HG03378 (cell line): ENCODE data around the gene TMEM106C.

Source experiments
- ATAC-seq: cut with Tn5 transposase; IDR thresholded peaks from one replicate; pipeline ENCODE4 v1.9.1; 2021; ENCODE audit warnings: mild to moderate bottlenecking, moderate library complexity; ENCODE audit not compliant: unreplicated experiment

Gene TMEM106C

GRCh38 chr12:47992776-47993175 lies 29.4 kb downstream of the TMEM106C start:
- ATAC-seq = no peak

- no peak for ATAC-seq
Observed at GRCh38 chr12:47993491-47993890, 30.1 kb downstream of the TMEM106C start.

GRCh38 chr12:47995981-47996401 lies 32.6 kb downstream of the TMEM106C start:
- no peak for ATAC-seq

GRCh38 chr12:47997321-47997720 lies 33.9 kb downstream of the TMEM106C start:
- ATAC-seq = no peak

GRCh38 chr12:47999816-48000215 lies 36.4 kb downstream of the TMEM106C start:
- no peak for ATAC-seq

GRCh38 chr12:48000878-48001504 lies 37.6 kb downstream of the TMEM106C start:
- ATAC-seq = no peak

- no peak for ATAC-seq
Observed at GRCh38 chr12:48001505-48002413, 38.4 kb downstream of the TMEM106C start.

GRCh38 chr12:48002414-48002730 lies 39.0 kb downstream of the TMEM106C start:
- ATAC-seq = no peak

GRCh38 chr12:48002773-48003218 lies 39.4 kb downstream of the TMEM106C start:
- no peak for ATAC-seq

- ATAC-seq = no peak
Observed at GRCh38 chr12:48003226-48004052, 40.0 kb downstream of the TMEM106C start.

- ATAC-seq = no peak
Observed at GRCh38 chr12:48004053-48004941, 40.9 kb downstream of the TMEM106C start, which contains the start of gene COL2A1. COL2A1 (minus strand) TSS chr12:48004476; CDS start chr12:48004321, 155 bp downstream.

GRCh38 chr12:48005001-48005749 lies 41.8 kb downstream of the TMEM106C start:
- ATAC-seq = no peak

- no peak for ATAC-seq
Observed at GRCh38 chr12:48005750-48006021, 42.3 kb downstream of the TMEM106C start.

- ATAC-seq = no peak
Observed at GRCh38 chr12:48007206-48007605, 43.8 kb downstream of the TMEM106C start.

GRCh38 chr12:48008349-48008748 lies 45.0 kb downstream of the TMEM106C start:
- no peak for ATAC-seq

- no peak for ATAC-seq
Observed at GRCh38 chr12:48008950-48009349, 45.6 kb downstream of the TMEM106C start.

GRCh38 chr12:48009471-48009870 lies 46.1 kb downstream of the TMEM106C start:
- ATAC-seq = no peak

- ATAC-seq = no peak
Observed at GRCh38 chr12:48010366-48010970, 47.1 kb downstream of the TMEM106C start.

GRCh38 chr12:48012070-48012469 lies 48.7 kb downstream of the TMEM106C start:
- ATAC-seq = no peak
